ENCODE results near the gene IL17RE. TPM values are rescaled to one million over a fixed set of nuclear protein-coding genes. Genes with fewer than 3 reads are reported as not detected.
"Not testable (repeated sequence)": the region's sequence is repeated elsewhere in the genome, so short reads cannot be mapped to it uniquely, and the experiment has no call there.

The IL17RE gene
- total RNA-seq, 4 donors from 2014 or later = 11.6 to 160 (median 109) TPM

DNA sequence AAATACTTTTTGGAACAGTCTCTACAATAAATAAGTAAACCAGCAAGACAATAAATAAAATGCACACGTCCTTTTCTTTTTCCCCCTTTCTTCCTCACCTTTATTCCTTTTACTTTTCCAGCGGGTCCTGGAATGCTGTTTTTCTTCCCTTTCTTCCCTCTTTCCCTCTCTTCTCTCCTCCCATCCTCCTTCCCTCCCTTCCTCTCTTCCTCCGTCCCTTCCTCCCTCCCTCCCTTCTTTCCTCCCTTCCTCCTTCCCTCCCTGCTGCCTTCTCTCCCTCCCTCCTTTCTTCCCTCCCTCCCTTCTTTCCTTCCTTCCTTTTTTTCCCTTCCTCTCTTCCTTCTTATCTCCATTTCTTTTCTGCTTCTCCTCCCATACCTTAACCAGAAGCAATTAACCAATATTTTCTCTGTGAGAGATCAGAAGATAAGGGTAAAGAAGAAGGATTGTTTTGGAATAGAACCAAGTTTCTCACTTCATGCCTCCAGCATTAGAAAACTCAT, 3.3 kb upstream of the IL17RE start:
- no peak overlapping the region for H3K4me3 ChIP-seq
- H3K4me1 ChIP-seq = peaks cover 0 to 40% (median 4%) of the 10 kb centered on the region in 4 donors

DNA sequence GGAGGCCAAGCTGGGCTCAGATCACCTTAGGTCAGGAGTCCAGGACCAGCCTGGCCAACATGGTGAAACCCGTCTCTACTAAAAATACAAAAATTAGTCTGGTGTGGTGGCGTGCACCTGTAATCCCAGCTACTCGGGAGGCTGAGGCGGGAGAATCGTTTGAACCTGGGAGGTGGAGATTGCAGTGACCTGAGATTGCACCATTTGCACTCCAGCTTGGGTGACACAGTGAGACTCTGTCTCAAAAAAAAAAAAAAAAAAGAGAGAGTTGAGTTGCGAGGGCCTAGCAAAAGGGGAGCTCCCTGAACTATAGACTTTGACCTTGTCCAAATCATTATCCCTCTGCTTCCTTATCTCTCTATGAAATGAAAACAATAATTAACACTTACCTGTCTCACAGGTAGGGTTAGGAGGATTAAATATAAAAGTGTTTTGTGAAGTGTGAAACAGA, 1.7 kb upstream of the IL17RE start:
- not testable (repeated sequence) for H3K36me3 ChIP-seq, H3K27me3 ChIP-seq, H3K4me3 ChIP-seq, H3K9me3 ChIP-seq
- peak in 1 of 3 donors; percentile 68 for DNase-seq
- Histone ChIP-seq H3K27ac (peak overlapping the region in 2 of 4 donors; percentile 90 to 95), H3K4me1 (peaks cover 0 to 42% (median 4%) of the 10 kb centered on the region in 4 donors)
- peak in 2 of 6 experiments; percentile 8 to 27 for TF ChIP-seq CTCF (IDR thresholded peaks at IDR 0.05)

More for the DNA sequence above, 3.3 kb upstream of the IL17RE start:
- H3K9me3 ChIP-seq = no peaks in the 10 kb centered on the region
- no peaks in the 10 kb centered on the region for H3K27me3 ChIP-seq
- H3K36me3 ChIP-seq = no peaks in the 10 kb centered on the region
- H3K27ac ChIP-seq = peak overlapping the region in 3 of 4 donors; percentile 74 to 94 (median 90)
- TF ChIP-seq CTCF (IDR thresholded peaks at IDR 0.05) = no peak
- TF ChIP-seq POLR2A (IDR thresholded peaks at IDR 0.05) = no peak
- no peak for DNase-seq

- Histone ChIP-seq H3K27ac (peak overlapping the region in 3 of 4 donors; percentile 72 to 95 (median 74)), H3K9me3 (no peaks in the 10 kb centered on the region), H3K4me1 (peaks cover 0 to 41% (median 4%) of the 10 kb centered on the region in 4 donors), H3K36me3 (peaks cover 0 to 5% (median 0%) of the 10 kb centered on the region in 3 donors), H3K4me3 (peak overlapping the region in 2 of 4 donors; percentile 47 to 71), H3K27me3 (no peaks in the 10 kb centered on the region)
- TF ChIP-seq POLR2A (IDR thresholded peaks at IDR 0.05) = no peak
- no peak for TF ChIP-seq CTCF (IDR thresholded peaks at IDR 0.05)
- peak in 1 of 3 donors; percentile 55 for DNase-seq
Observed at GRCh38 chr3:9901967-9902366, 681 bp upstream of the IL17RE start.

DNA sequence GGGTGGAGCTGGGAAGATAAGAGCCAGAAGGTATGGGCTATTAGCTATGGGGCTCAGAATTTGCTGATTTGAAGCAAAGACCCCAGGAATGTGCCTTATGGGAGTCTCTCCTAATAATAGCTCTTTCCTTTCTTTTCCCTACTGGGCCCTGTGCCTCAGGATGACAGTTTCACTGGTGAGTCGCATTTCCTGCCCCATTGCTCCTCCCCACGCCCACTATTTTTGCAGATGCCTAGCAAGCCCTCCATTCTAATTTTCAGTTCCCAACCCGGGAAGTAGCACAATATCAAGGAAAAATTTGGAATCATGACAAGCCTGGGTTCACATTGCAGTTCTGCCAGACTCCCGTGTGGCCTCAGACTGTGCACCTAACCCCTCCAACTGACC, 583 bp downstream of the IL17RE start:
- Histone ChIP-seq H3K27ac (peak overlapping the region in 3 of 4 donors; percentile 72 to 95 (median 74)), H3K36me3 (peaks cover 0 to 7% (median 0%) of the 10 kb centered on the region in 3 donors), H3K27me3 (no peaks in the 10 kb centered on the region), H3K4me1 (peaks cover 0 to 31% (median 4%) of the 10 kb centered on the region in 4 donors), H3K4me3 (peak overlapping the region in 3 of 4 donors; percentile 31 to 71 (median 47)), H3K9me3 (no peaks in the 10 kb centered on the region)
- no peak for TF ChIP-seq POLR2A (IDR thresholded peaks at IDR 0.05)
- no peak for TF ChIP-seq CTCF (IDR thresholded peaks at IDR 0.05)
- DNase-seq = no peak

DNA sequence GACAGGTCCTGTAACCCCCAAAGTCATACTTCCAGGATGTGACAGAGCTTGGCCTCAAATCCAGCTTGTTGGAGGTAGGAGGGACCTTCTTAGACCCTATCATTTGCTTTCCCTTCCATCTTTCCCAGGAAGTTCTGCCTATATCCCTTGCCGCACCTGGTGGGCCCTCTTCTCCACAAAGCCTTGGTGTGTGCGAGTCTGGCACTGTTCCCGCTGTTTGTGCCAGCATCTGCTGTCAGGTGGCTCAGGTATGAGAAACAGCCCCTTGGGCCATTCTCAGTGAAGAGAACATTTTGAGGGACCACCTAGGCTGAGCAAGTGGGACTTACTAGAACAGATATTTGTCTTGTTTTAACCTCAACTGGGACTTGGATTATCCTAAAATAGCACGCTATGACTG, 1.3 kb downstream of the IL17RE start:
- Histone ChIP-seq H3K4me1 (peaks cover 0 to 24% (median 4%) of the 10 kb centered on the region in 4 donors), H3K9me3 (no peaks in the 10 kb centered on the region), H3K4me3 (peak overlapping the region in 2 of 4 donors; percentile 47 to 71), H3K27ac (peak overlapping the region in 1 of 4 donors; percentile 95), H3K36me3 (peaks cover 0 to 11% (median 0%) of the 10 kb centered on the region in 3 donors), H3K27me3 (no peaks in the 10 kb centered on the region)
- DNase-seq = no peak
- no peak for TF ChIP-seq POLR2A (IDR thresholded peaks at IDR 0.05)
- no peak for TF ChIP-seq CTCF (IDR thresholded peaks at IDR 0.05)
